HG03025 (cell line): ENCODE data around the gene TUBGCP3.
"Not testable (repeated sequence)": the region's sequence is repeated elsewhere in the genome, so short reads cannot be mapped to it uniquely, and the experiment has no call there.

Experiments used
- ATAC-seq: cut with Tn5 transposase; IDR thresholded peaks from one replicate; pipeline ENCODE4 v1.9.1; 2021; ENCODE audit warnings: mild to moderate bottlenecking, moderate library complexity; ENCODE audit not compliant: unreplicated experiment, low FRiP score

Gene TUBGCP3

GRCh38 chr13:112487127-112487517, 100.8 kb downstream of the TUBGCP3 start:
- ATAC-seq, result no peak

- no peak for ATAC-seq
These were observed 101.4 kb downstream of the TUBGCP3 start for GRCh38 chr13:112486386-112487126.

- not testable (repeated sequence) for ATAC-seq
These were observed 102.1 kb downstream of the TUBGCP3 start for GRCh38 chr13:112485814-112486213.

GRCh38 chr13:112483299-112483698, 104.7 kb downstream of the TUBGCP3 start:
- no peak for ATAC-seq

GRCh38 chr13:112481458-112481857, 106.5 kb downstream of the TUBGCP3 start:
- ATAC-seq, result no peak

GRCh38 chr13:112479389-112479788, 108.6 kb downstream of the TUBGCP3 start:
- no peak for ATAC-seq

GRCh38 chr13:112477070-112477619, 110.8 kb downstream of the TUBGCP3 start:
- no peak for ATAC-seq

- no peak for ATAC-seq
These were observed 112.1 kb downstream of the TUBGCP3 start for GRCh38 chr13:112475889-112476288.

- ATAC-seq, result no peak
These were observed 113.1 kb downstream of the TUBGCP3 start for GRCh38 chr13:112474869-112475268.

- ATAC-seq, result no peak
These were observed 114.1 kb downstream of the TUBGCP3 start for GRCh38 chr13:112473818-112474217.

- no peak for ATAC-seq
These were observed 118.7 kb downstream of the TUBGCP3 start for GRCh38 chr13:112469071-112469745.

- ATAC-seq, result no peak
These were observed 119.9 kb downstream of the TUBGCP3 start for GRCh38 chr13:112468069-112468468.

- ATAC-seq, result no peak
These were observed 120.7 kb downstream of the TUBGCP3 start for GRCh38 chr13:112467236-112467635.

- no peak for ATAC-seq
These were observed 121.6 kb downstream of the TUBGCP3 start for GRCh38 chr13:112466132-112467058.

- no peak for ATAC-seq
These were observed 122.5 kb downstream of the TUBGCP3 start for GRCh38 chr13:112465251-112466131.

GRCh38 chr13:112464720-112465119, 123.2 kb downstream of the TUBGCP3 start:
- no peak for ATAC-seq

- no peak for ATAC-seq
These were observed 125.5 kb downstream of the TUBGCP3 start for GRCh38 chr13:112462408-112462807.

GRCh38 chr13:112457485-112457884, 130.5 kb downstream of the TUBGCP3 start:
- ATAC-seq, result no peak

GRCh38 chr13:112457081-112457480, 130.9 kb downstream of the TUBGCP3 start:
- ATAC-seq, result no peak
